A549 (cell line): ENCODE data around the gene CNTN1. TPM values are rescaled to one million over a fixed set of nuclear protein-coding genes. Genes with fewer than 3 reads are reported as not detected.

Experiments used
- ATAC-seq, 2 experiments: fragments of 200-7000 bp in 1 of 2; fragments of >200 bp in 1 of 2; cut with Nextera tagmentation in 1 of 2; cut with Tn5 transposase in 1 of 2; 3 replicates each; pipeline versions ENCODE4 v1.8.0 to v1.9.1; 2018 to 2020; ENCODE audit warnings: mild to moderate bottlenecking in 1 of 2, moderate library complexity in 1 of 2
- CTCF ChIA-PET: fragments of 300-600 bp; sonication (Branson Sonifier 250); formaldehyde crosslinking; extraction: SDS; loops from one replicate; lab custom pipeline; 2021; ENCODE audit warnings: antibody characterized with exemption, inconsistent platforms; lab: Yijun Ruan, JAX
- POLR2A ChIA-PET: fragments of 350-600 bp; formaldehyde crosslinking; extraction: SDS; loops from one replicate; lab custom pipeline; 2021; ENCODE audit warnings: antibody characterized with exemption, inconsistent platforms; lab: Yijun Ruan, JAX
- DNase-seq, 2 experiments: peaks; one replicate each; pipeline versions ENCODE4 v3.0.0 to v3.0.0-alpha.2; 2011 to 2016; ENCODE audit warnings: low read depth in 1 of 2, low spot score in 1 of 2
- FAIRE-seq: peaks from 2 replicates; lab custom pipeline; 2011; peaks lifted over from hg19 to GRCh38; lab: Jason Lieb, UNC
- H3K27ac ChIP-seq, 2 experiments: fragments of >200 bp; sonication (Bioruptor Twin); formaldehyde crosslinking; 3 replicates each; pipeline ENCODE4 v1.5.1; 2016 to 2017
- H3K4me1 ChIP-seq: fragments of >200 bp; sonication (Bioruptor Twin); formaldehyde crosslinking; 3 replicates; pipeline ENCODE4 v1.6.1; 2016
- H3K4me2 ChIP-seq: fragments of >200 bp; sonication (Bioruptor Twin); formaldehyde crosslinking; 3 replicates; pipeline ENCODE4 v1.6.1; 2016
- H3K4me3 ChIP-seq: fragments of >200 bp; sonication (Bioruptor Twin); formaldehyde crosslinking; 3 replicates; pipeline ENCODE4 v1.5.1; 2016
- H3K9me3 ChIP-seq: fragments of >200 bp; sonication (Bioruptor Twin); formaldehyde crosslinking; 3 replicates; pipeline ENCODE4 v1.6.1; 2016
- ATOH8 ChIP-seq: fragments of 250-450 bp; sonication (Bioruptor Pico); IDR thresholded peaks from 2 replicates; pipeline ENCODE4 v1.5.0; 2020; ENCODE audit warnings: low read depth, mild to moderate bottlenecking, moderate library complexity
- BCL3 ChIP-seq: fragments of >200 bp; sonication (Bioruptor Twin); formaldehyde crosslinking; IDR thresholded peaks from 3 replicates; pipeline ENCODE4 v1.6.1; 2016
- BHLHE40 ChIP-seq: IDR thresholded peaks from 2 replicates; pipeline ENCODE4 v1.6.1; 2012; ENCODE audit warnings: low read depth, low read length, inconsistent platforms
- CHD4 ChIP-seq: fragments of 200-600 bp; sonication (generic); IDR thresholded peaks from 2 replicates; pipeline ENCODE4 v1.6.1; 2016; ENCODE audit warnings: antibody characterized with exemption, mild to moderate bottlenecking, borderline replicate concordance
- EP300 ChIP-seq, 2 experiments: fragments of >200 bp; sonication (Bioruptor Twin); formaldehyde crosslinking; IDR thresholded peaks; 2 replicates in 1 of 2; 3 replicates in 1 of 2; pipeline ENCODE4 v1.6.1; 2016 to 2017
- ESRRA ChIP-seq: fragments of 150-350 bp; IDR thresholded peaks from 2 replicates; pipeline ENCODE4 v1.6.1; 2014; ENCODE audit warnings: mild to moderate bottlenecking, low read length, borderline replicate concordance
- HDAC2 ChIP-seq: fragments of 200-600 bp; sonication (generic); IDR thresholded peaks from 2 replicates; pipeline ENCODE4 v1.6.1; 2016
- MAFK ChIP-seq: fragments of 450-650 bp; IDR thresholded peaks from 2 replicates; pipeline ENCODE4 v1.6.1; 2014; ENCODE audit not compliant: partially characterized antibody
- PBX3 ChIP-seq: IDR thresholded peaks from 2 replicates; pipeline ENCODE4 v1.6.1; 2012
- RAD21 ChIP-seq, 2 experiments: fragments of >200 bp in 1 of 2; sonication (Bioruptor Twin) in 1 of 2; formaldehyde crosslinking in 1 of 2; IDR thresholded peaks in 1 of 2; conservative IDR thresholded peaks in 1 of 2; 2 replicates in 1 of 2; 3 replicates in 1 of 2; pipeline ENCODE4 v1.6.1; 2012 to 2018; ENCODE audit warnings: inconsistent platforms in 1 of 2
- RFX5 ChIP-seq: fragments of 450-650 bp; IDR thresholded peaks from 2 replicates; pipeline ENCODE4 v1.7.1; 2014; ENCODE audit warnings: antibody characterized with exemption, mild to moderate bottlenecking, moderate library complexity
- SMC3 ChIP-seq: fragments of >200 bp; sonication (Bioruptor Twin); formaldehyde crosslinking; IDR thresholded peaks from 3 replicates; pipeline ENCODE4 v1.6.1; 2018; ENCODE audit warnings: inconsistent platforms
- SREBF2 ChIP-seq: fragments of 450-650 bp; IDR thresholded peaks from 2 replicates; pipeline ENCODE4 v1.6.1; 2014; ENCODE audit warnings: mild to moderate bottlenecking, moderate library complexity
- ZSCAN20 ChIP-seq: fragments of 250-450 bp; sonication (Bioruptor Pico); IDR thresholded peaks from 2 replicates; pipeline ENCODE4 v1.8.0; 2022; ENCODE audit warnings: mild to moderate bottlenecking, moderate library complexity
- WGBS: methylation state at CpG from one replicate; pipeline ENCODE4 v1.1.6; 2017; ENCODE audit errors: missing lambda C conversion rate; 5-methylcytosine and 5-hydroxymethylcytosine counted together
- polyA plus RNA-seq, 4 experiments: library from polyadenylated mRNA; depleted of rRNA in 3 of 4; stranded (reverse); fragments of >200 nt; fragmentation: RNase III in 1 of 4; extraction: RNeasy Plus Mini Kit Qiagen cat#74134 plus additional on column Dnase treatment in 1 of 4; gene quantifications; 2 replicates in 3 of 4; 3 replicates in 1 of 4; pipeline ENCODE4 v1.2.3, GENCODE V29; 2011 to 2017
- TF ChIP-seq, protein P1 (sequence below): fragments of 450-650 bp; IDR thresholded peaks from 2 replicates; pipeline ENCODE4 v1.6.1; 2014; ENCODE audit warnings: antibody characterized with exemption
- TF ChIP-seq, protein P2 (sequence below): fragments of >200 bp; sonication (Bioruptor Twin); formaldehyde crosslinking; IDR thresholded peaks from 2 replicates; pipeline ENCODE4 v1.6.1; 2016
- TF ChIP-seq, protein P3 (sequence below): fragments of >200 bp; sonication (Bioruptor Twin); formaldehyde crosslinking; IDR thresholded peaks from 3 replicates; pipeline ENCODE4 v1.5.1; 2016

The CNTN1 gene
- polyA plus RNA-seq, 2 of the 4 experiments (the other 2 are of a cell fraction), result 69.7 to 175 TPM

DNA sequence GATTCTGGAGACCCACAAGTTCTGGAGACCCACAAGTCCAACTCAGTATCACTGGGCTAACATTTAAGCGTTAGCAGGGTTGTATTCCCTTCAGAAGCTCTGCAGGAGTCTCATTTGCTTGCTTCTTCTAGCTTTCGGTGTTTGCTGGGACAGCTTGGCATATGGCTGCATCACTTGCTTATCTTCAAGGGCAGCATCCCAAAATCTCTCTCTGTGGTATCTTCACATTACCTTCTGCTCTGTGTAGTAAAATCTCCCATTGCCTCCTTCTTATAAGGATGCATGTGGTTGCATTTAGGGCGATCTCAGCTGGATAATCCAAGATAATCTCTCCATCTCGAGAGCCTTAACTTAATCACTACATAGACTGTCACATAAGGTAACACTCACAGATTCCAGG, 7.3 kb upstream of the CNTN1 start (continued):
- TF ChIP-seq BCL3, result no peak
- TF ChIP-seq, all 56 proteins: peak for 0

GRCh38 chr12:40688085-40688725, 4.0 kb upstream of the CNTN1 start:
- H3K4me3 ChIP-seq, result no peak overlapping the region
- POLR2A ChIA-PET, result no interaction called here
- 62% methylated on average over 8 of the region's 8 CpGs for WGBS
- TF ChIP-seq BCL3, result no peak
- no peak for TF ChIP-seq PBX3
- TF ChIP-seq RAD21 (conservative IDR thresholded peaks at IDR 0.05 in 1 of 2, IDR thresholded peaks at IDR 0.05 in 1 of 2), result no peak
- TF ChIP-seq EP300 (IDR thresholded peaks at IDR 0.05), result no peak
- TF ChIP-seq, protein P1, sequence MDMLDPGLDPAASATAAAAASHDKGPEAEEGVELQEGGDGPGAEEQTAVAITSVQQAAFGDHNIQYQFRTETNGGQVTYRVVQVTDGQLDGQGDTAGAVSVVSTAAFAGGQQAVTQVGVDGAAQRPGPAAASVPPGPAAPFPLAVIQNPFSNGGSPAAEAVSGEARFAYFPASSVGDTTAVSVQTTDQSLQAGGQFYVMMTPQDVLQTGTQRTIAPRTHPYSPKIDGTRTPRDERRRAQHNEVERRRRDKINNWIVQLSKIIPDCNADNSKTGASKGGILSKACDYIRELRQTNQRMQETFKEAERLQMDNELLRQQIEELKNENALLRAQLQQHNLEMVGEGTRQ, result no peak
- no peak for TF ChIP-seq MAFK
- no peak for TF ChIP-seq HDAC2
- TF ChIP-seq, protein P2, sequence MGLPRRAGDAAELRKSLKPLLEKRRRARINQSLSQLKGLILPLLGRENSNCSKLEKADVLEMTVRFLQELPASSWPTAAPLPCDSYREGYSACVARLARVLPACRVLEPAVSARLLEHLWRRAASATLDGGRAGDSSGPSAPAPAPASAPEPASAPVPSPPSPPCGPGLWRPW, result no peak
- TF ChIP-seq CHD4, result no peak
- TF ChIP-seq BHLHE40, result no peak
- no peak for TF ChIP-seq RFX5
- no peak for TF ChIP-seq SREBF2
- TF ChIP-seq ESRRA, result no peak
- TF ChIP-seq, protein P3, sequence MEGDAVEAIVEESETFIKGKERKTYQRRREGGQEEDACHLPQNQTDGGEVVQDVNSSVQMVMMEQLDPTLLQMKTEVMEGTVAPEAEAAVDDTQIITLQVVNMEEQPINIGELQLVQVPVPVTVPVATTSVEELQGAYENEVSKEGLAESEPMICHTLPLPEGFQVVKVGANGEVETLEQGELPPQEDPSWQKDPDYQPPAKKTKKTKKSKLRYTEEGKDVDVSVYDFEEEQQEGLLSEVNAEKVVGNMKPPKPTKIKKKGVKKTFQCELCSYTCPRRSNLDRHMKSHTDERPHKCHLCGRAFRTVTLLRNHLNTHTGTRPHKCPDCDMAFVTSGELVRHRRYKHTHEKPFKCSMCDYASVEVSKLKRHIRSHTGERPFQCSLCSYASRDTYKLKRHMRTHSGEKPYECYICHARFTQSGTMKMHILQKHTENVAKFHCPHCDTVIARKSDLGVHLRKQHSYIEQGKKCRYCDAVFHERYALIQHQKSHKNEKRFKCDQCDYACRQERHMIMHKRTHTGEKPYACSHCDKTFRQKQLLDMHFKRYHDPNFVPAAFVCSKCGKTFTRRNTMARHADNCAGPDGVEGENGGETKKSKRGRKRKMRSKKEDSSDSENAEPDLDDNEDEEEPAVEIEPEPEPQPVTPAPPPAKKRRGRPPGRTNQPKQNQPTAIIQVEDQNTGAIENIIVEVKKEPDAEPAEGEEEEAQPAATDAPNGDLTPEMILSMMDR, result no peak
- no peak for TF ChIP-seq ATOH8 (CRISPR knock-in tag)
- no peak for TF ChIP-seq SMC3
- TF ChIP-seq ZSCAN20 (CRISPR knock-in tag), result no peak
- TF ChIP-seq, all 56 proteins: peak for 0
- DNase-seq, result no peak
- no peak for ATAC-seq
- Histone ChIP-seq H3K4me1 (peaks cover 29% of the 10 kb centered on the region), H3K27ac (peak overlapping the region in 1 of 2 experiments; percentile 55; a peak in 3 of 6 replicates), H3K9me3 (0 out of 3 replicates have a peak, but pooled peaks cover 3% of the 10 kb centered on the region), H3K4me2 (peak overlapping the region; percentile 15; the same call in 2 of the 3 replicates)
- CTCF ChIA-PET, result no interaction called here
- no peak for FAIRE-seq
